Astrocyte of the cerebellum (primary cell): ENCODE data around the gene RBMS3.
A peak's percentile ranks its signal among the peaks of the same experiment; 100 is the strongest.

Experiments used
- DNase-seq: peaks from one replicate; pipeline ENCODE4 v3.0.0-alpha.2; 2011; ENCODE audit warnings: low read depth
- H3K4me3 ChIP-seq: 2 replicates; pipeline ENCODE4 v1.5.1; 2011; ENCODE audit warnings: mild to moderate bottlenecking, low read depth, low read length, moderate library complexity
- CTCF ChIP-seq: IDR thresholded peaks from 2 replicates; pipeline ENCODE4 v1.5.1; 2012; ENCODE audit warnings: low read length, low read depth, moderate library complexity, mild to moderate bottlenecking; ENCODE audit errors: missing control alignments
- in situ Hi-C: cut with HindIII; loops from 2 replicates; pipeline ENCODE4 v1.10.0; 2017; ENCODE audit warnings: low sequenced_read_pairs

RBMS3 gene

GRCh38 chr3:29436612-29437323 lies 155.9 kb downstream of the RBMS3 start:
- DNase-seq = no peak
- no peak for TF ChIP-seq CTCF
- in situ Hi-C loops = no loop called here
- no peak overlapping the region for H3K4me3 ChIP-seq

DNA sequence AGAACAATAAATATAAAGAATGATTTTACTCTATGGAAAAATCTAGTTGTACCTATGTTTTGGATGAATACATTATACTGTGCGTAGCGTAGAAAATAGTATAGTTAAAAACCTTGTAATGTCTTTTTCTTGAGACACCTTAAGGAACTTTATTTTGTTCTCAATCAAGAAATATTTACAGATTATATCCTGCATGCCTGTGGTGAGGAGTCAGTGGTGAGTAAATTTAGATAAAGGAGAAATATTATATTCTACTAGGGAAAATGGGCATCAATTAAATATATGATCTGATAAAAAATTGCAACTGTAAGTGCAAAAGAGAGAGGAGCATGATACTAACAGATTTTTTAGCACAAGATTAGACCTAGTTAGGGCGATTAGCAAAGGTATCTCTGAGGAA lies 157.7 kb downstream of the RBMS3 start:
- in situ Hi-C loops = no loop called here
- TF ChIP-seq CTCF = no peak
- DNase-seq = no peak
- H3K4me3 ChIP-seq = no peak overlapping the region

- H3K4me3 ChIP-seq = peak overlapping the region; percentile 27
- TF ChIP-seq CTCF = no peak
- in situ Hi-C loops = no loop called here
Observed at GRCh38 chr3:29440413-29441305, 159.8 kb downstream of the RBMS3 start.

GRCh38 chr3:29441422-29441821 lies 160.6 kb downstream of the RBMS3 start:
- TF ChIP-seq CTCF = no peak
- no peak overlapping the region for H3K4me3 ChIP-seq
- in situ Hi-C loops = no loop called here
- no peak for DNase-seq

More at GRCh38 chr3:29440413-29441305, 159.8 kb downstream of the RBMS3 start:
- no peak for DNase-seq

- H3K4me3 ChIP-seq = no peak overlapping the region
- in situ Hi-C loops = no loop called here
- no peak for TF ChIP-seq CTCF
- no peak for DNase-seq
Observed at GRCh38 chr3:29447946-29448627, 167.2 kb downstream of the RBMS3 start.

GRCh38 chr3:29451920-29452319 lies 171.0 kb downstream of the RBMS3 start:
- in situ Hi-C loops = no loop called here
- no peak overlapping the region for H3K4me3 ChIP-seq
- DNase-seq = no peak
- no peak for TF ChIP-seq CTCF
